Measurements from ENCODE around the gene VPS41. TPM values are rescaled to one million over a fixed set of nuclear protein-coding genes. Genes with fewer than 3 reads are reported as not detected.

The VPS41 gene
- total RNA-seq, 2 donors from 2014 or later = 15.6 to 18.1 TPM

DNA sequence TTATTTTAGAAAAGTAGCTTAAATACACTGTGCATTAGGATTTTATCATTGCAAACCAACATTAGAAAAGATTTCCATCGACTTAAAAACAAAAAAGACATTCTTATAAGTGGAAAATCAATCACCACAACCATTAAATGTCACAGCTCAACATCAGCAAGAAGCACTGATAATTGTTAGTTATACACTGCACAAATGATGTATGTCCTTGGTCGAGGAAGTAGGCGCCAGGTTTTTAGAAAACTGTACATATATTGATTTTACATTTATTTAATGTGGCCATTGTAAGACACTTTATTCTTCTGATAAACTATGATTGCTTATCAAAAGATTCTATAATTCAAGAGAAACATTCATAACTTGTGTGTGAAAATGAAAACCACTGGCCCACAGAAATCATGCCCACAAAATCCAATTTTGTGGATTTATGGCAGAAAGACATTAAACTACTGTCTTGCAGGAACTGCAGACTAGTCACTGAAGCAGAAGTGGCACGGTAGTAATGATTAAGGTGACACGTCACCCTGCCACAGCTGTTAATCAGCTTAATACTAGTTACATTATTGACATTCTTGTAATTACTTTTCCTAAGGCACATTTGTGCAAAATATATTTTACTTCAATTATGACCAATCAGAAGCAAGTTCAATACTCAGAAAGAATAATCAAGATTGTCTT is 79.4 kb downstream of the VPS41 start:
- H3K27me3 ChIP-seq = no peaks in the 10 kb centered on the region
- TF ChIP-seq, protein P1, sequence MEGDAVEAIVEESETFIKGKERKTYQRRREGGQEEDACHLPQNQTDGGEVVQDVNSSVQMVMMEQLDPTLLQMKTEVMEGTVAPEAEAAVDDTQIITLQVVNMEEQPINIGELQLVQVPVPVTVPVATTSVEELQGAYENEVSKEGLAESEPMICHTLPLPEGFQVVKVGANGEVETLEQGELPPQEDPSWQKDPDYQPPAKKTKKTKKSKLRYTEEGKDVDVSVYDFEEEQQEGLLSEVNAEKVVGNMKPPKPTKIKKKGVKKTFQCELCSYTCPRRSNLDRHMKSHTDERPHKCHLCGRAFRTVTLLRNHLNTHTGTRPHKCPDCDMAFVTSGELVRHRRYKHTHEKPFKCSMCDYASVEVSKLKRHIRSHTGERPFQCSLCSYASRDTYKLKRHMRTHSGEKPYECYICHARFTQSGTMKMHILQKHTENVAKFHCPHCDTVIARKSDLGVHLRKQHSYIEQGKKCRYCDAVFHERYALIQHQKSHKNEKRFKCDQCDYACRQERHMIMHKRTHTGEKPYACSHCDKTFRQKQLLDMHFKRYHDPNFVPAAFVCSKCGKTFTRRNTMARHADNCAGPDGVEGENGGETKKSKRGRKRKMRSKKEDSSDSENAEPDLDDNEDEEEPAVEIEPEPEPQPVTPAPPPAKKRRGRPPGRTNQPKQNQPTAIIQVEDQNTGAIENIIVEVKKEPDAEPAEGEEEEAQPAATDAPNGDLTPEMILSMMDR (IDR thresholded peaks at IDR 0.05) = no peak
- no peaks in the 10 kb centered on the region for H3K9me3 ChIP-seq
- no peak overlapping the region for H3K4me3 ChIP-seq
- no peak overlapping the region for H3K27ac ChIP-seq
- H3K4me1 ChIP-seq = peaks cover 0 to 9% of the 10 kb centered on the region in 2 donors
- no peak for DNase-seq (ENCODE audit: low spot score)
- H3K36me3 ChIP-seq = no peaks in the 10 kb centered on the region

DNA sequence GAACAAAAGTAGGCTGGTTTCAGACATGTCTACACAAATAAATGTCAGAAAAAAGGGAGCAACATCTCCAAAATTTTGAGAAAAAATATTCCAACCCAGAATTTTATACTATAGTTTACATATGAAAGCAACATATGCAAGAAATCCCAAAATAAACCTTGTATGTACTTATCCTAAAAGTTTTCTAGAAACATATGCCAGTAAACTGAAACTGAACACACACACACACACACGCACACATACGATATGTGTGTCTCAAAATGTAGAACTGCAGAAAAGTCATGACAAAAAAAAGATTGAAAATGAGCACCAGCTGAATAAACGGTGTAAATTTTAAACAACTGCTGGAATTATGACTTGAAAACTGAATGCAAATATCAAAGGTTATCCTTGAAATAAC is 81.0 kb downstream of the VPS41 start:
- DNase-seq (ENCODE audit: low spot score) = no peak
- H3K27ac ChIP-seq = no peak overlapping the region
- H3K4me3 ChIP-seq = no peak overlapping the region
- peaks cover 0 to 9% of the 10 kb centered on the region in 2 donors for H3K4me1 ChIP-seq
- TF ChIP-seq, protein P1 (IDR thresholded peaks at IDR 0.05) = no peak
- H3K27me3 ChIP-seq = no peaks in the 10 kb centered on the region
- no peaks in the 10 kb centered on the region for H3K36me3 ChIP-seq
- peaks cover 0 to 1% of the 10 kb centered on the region in 2 donors for H3K9me3 ChIP-seq

DNA sequence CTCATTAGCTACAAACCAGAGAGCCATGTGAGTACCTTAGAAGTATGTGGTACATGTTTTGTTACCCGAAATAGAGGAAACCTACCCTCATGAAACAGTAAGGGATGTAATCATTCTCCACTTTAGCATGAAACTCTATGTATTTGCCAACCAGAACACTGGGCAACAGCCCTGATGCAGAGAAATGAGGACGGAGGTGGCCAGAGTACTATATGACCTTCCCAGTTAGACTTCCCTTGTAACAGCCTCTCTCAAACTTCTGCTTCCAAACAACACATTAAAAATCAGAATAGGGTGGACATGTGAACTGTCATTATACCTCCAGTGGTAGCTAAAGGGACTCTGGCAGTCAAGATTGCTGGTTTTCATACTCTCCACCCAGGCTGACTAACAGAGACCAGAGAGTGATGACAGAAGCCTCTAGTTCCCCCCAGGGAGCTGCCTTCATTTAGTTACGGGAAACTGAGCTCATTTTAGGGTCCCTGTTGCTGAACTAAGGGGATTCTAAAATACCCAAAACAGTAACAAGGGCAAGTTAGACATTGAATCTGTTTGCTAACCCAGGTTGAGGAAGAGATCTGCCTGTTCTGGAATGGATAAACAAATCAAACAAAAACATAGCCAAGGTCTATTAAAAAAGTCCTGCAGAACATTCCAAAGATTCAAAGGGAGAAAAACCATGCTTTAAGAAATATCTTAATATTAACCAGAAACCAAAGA is 83.1 kb downstream of the VPS41 start:
- no peaks in the 10 kb centered on the region for H3K27me3 ChIP-seq
- H3K27ac ChIP-seq = peak overlapping the region; percentile 24 to 52
- peaks cover 0 to 9% of the 10 kb centered on the region in 2 donors for H3K4me1 ChIP-seq
- H3K36me3 ChIP-seq = no peaks in the 10 kb centered on the region
- H3K4me3 ChIP-seq = no peak overlapping the region
- TF ChIP-seq, protein P1 (IDR thresholded peaks at IDR 0.05) = no peak
- peaks cover 0 to 3% of the 10 kb centered on the region in 2 donors for H3K9me3 ChIP-seq
- DNase-seq (ENCODE audit: low spot score) = no peak

DNA sequence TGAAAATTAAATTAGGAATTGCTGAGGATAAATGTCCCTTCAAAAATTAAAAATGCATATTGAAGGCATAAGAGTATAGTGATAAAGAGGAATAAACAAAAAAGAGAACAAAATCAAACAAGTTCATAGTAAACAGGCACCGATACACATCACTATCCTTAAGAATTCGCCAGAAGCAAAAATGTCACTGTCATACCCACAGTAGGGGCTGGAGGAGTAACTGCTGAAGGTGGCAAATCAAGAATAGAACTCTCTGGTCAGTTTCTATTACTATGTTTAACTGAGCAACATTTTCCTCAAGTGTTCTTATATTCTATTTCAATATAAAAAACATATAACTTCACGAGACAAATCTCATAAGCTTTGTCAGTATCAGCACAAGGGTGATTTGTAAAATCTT is 84.0 kb downstream of the VPS41 start:
- no peak overlapping the region for H3K27ac ChIP-seq
- peaks cover 0 to 3% of the 10 kb centered on the region in 2 donors for H3K9me3 ChIP-seq
- no peak overlapping the region for H3K4me3 ChIP-seq
- no peaks in the 10 kb centered on the region for H3K27me3 ChIP-seq
- no peaks in the 10 kb centered on the region for H3K36me3 ChIP-seq
- TF ChIP-seq, protein P1 (IDR thresholded peaks at IDR 0.05) = no peak
- H3K4me1 ChIP-seq = peaks cover 0 to 9% of the 10 kb centered on the region in 2 donors
- DNase-seq (ENCODE audit: low spot score) = no peak

DNA sequence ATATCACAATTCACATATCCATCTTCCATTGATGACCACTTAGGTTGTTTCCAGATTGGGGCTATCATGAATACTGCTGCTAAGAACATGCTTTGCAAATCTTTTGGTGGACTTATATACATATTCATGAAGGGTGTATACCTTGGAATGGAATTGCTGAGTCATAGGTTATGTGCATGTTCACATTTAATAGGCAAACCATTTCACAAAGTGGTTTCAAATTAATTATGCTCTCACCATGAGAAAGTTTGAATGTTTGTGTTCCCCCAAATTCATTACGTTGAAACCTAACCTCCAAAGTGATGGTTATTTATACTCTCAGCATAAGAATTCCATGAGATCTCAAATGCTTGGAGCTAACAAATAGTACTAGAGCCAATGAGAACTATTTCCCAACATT is 86.4 kb downstream of the VPS41 start:
- peaks cover 5% of the 10 kb centered on the region for H3K36me3 ChIP-seq
- TF ChIP-seq, protein P1 (IDR thresholded peaks at IDR 0.05) = no peak
- H3K27ac ChIP-seq = no peak overlapping the region
- H3K4me1 ChIP-seq = peaks cover 0 to 9% of the 10 kb centered on the region in 2 donors
- H3K27me3 ChIP-seq = no peaks in the 10 kb centered on the region
- H3K4me3 ChIP-seq = no peak overlapping the region
- no peak for DNase-seq (ENCODE audit: low spot score)
- H3K9me3 ChIP-seq = peaks cover 0 to 3% of the 10 kb centered on the region in 2 donors

Measured in right atrium auricular region (tissue), 2 donors.